NCI-H446 (cell line): ENCODE data around the gene PCNX3.

ENCODE experiments used
- DNase-seq, 2 experiments: peaks; one replicate each; lab custom pipeline; 2025; lab: John Stamatoyannopoulos, UW

Gene PCNX3

GRCh38 chr11:65615229-65615949 is at the start of gene PCNX3:
Gene PCNX3 (plus strand): TSS chr11:65615776. CDS start chr11:65616312, 536 bp downstream.
- peak; percentile 100 for DNase-seq

DNA sequence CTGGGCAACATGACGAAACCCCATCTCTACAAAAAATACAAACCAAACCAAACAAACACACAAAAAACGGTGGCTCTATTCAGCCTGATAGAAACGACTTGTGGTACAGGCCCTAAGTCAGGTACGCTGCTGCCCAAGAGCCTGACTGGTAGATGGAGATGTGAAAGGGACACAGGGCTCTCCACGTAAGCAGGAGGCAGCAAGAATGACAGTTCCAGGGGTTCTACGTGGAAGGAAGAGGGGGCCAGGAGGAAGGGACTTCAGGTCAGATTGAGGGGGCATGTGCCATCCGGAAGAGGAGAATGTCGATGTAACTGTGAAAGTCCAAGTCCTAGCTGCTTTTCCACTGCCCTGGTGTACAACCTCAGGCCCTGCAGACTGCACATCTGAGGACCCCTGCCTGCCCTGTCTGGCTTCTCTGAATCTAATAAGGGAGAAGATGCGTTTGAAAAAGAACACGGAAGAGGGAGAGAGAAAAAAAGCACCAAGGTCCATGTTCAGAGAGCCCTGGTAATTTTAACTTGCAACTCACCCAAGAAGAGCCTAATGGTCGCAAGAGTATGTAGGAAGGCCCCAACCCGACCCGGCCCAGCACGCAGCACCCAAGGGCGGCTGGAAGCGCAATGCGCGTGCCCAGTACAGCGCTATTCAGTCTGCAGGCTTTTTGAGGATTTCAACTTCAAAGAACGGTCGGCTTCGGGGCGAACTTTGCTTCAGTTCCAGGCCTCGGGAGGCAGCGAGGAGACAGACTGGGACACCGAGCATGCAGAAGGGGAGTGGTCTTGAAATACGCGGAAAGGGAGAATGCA is 46.2 kb upstream of the PCNX3 start:
- no peak for DNase-seq

- DNase-seq, result peak; percentile 97 to 99
Measured at GRCh38 chr11:65569973-65570918, 45.3 kb upstream of the PCNX3 start, which contains the start of gene ZNRD2. Gene ZNRD2 (plus strand): TSS chr11:65570477. CDS start chr11:65570492, 15 bp downstream.

DNA sequence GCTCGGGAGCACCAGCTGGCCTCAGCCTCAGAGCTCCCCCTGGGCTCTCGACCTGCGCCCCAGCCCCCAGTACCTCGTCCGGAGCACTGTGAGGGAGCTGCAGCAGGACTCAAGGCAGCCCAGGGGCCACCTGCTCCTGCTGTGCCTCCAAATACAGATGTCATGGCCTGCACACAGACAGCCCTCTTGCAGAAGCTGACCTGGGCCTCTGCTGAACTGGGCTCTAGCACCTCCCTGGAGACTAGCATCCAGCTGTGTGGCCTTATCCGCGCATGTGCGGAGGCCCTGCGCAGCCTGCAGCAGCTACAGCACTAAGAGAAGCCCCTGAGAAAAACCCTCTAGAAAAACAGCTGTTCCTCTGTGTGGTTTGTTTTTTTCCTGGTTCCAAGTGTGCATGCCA is 44.2 kb upstream of the PCNX3 start:
- DNase-seq, result no peak

DNA sequence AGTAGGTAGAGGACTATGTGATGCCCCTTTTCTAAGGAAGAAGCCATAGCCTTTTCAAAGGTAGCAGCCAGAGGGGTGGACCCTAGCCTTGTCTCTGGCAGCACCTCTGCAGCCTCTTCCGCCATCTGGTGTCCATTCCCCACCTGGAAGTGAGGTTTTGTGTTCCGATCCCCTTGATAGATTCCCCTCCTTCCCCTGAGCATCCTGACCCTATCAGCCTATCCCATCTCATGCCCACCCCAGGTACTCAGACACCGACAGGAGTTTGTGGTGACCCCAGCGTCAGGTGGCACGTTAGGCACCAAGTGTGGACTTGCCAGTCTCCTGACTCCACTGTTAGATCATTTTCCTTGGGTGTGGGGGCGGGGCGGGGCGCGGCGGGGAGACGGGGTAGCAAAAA is 43.6 kb upstream of the PCNX3 start:
- DNase-seq, result peak in 1 of 2 experiments; percentile 36

DNA sequence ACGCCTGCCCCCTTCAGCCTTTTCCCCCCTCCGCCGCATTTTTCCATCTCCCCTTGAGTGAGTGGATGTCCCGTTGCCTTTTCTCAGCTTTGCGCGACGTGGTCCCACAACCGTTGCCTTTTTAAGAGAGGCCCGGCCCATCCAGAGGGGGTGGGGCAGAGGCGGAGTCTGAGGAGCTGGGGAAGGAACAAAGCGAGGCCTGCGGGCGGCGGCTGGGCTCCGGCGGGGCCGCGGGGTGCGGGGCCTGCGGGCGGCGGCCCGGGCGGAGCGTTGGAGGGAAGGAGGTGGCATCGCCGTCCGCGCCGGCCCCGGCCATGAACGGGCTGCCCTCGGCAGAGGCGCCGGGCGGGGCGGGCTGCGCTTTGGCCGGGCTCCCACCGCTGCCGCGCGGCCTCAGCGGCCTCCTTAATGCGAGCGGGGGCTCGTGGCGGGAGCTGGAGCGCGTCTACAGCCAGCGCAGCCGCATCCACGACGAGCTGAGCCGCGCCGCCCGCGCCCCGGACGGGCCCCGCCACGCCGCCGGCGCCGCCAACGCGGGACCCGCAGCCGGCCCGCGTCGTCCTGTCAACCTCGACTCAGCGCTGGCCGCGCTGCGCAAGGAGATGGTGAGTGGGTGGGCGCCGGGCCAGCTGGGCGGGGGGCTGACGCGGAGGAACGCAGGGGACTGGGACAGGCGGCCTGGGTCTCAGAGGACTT is 43.1 kb upstream of the PCNX3 start, which contains the start of gene FAM89B:
Gene FAM89B, plus strand, starts transcription at position 183 of the 696 bp plus-strand sequence. Its CDS starts 132 bp downstream, at position 315.
- DNase-seq, result peak; percentile 81 to 84

GRCh38 chr11:65573391-65574079 is 42.0 kb upstream of the PCNX3 start:
- DNase-seq, result peak in 1 of 2 experiments; percentile 37

DNA sequence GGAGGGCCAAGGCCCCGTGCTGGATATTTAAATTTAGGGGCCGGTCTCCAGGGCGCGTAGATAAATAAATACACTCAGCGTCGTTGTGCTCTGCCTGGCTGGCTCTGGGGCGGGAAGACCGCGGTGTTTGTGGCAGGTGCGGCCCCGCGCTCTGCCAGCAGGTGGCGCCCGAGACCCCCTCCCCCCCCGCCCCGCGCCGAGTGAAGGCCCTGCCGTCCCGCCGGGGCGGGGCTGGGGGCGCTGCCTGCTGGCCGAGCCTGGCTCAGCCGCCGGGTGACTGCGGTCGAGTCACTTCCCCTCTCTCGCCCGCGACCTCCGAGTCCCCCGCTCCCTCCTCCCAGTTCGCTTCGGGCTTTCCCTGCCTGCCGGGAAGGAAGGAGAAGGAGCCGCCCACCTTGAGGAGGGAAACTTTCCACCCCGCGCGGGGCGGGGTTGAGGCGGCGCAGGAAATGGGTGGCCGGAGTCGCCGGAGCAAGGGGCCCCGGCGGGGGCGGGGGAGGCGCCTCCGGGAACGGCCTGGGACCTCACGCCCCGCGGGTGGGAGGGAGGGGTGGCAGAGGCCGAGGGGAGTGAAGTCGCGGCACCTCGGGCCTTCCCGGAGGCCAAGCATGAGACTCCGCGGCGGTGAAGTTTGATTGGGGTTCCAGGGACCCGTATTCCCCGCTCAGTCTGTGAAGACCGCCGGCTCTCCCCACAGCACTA is 41.3 kb upstream of the PCNX3 start:
- peak in 1 of 2 experiments; percentile 79 for DNase-seq

DNA sequence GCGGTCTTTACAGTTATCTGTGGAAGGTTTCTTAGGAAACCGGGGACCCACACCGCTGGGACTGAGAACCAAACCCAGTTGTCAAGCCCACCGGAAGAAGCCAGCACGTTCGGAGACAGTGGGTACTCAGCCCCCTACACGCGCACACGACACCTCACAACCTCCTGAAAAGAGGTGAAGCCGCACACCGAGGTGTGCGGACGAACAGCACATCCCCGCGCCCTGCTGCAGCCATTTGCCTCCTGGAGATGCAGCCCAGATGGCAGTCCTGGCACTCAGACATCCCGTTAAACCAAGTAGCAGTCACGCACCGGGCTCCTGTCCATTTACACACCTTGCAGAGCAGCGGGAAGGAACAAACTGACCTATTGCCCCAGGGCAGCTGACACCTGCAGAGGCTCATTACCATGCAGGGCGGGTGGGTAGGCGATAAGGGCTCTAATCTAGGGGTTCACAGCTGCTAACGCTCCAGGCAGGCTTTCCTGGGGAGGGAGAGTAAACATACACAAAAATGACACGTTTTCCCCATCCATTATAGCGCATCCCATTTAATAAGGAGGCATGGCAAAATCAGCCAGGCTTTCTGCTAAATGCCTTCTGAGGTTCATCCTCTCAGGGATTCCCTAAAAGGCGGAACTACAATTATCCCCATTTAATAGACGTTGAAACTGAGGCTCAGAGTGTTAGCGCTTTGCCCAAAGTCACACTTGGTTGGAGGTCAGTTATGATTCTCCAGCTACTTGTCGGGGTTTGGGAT is 40.6 kb upstream of the PCNX3 start:
- DNase-seq, result no peak

GRCh38 chr11:65575568-65576231 is 39.9 kb upstream of the PCNX3 start, which contains the start of gene EHBP1L1:
Gene EHBP1L1 (plus strand): TSS chr11:65576053. CDS start chr11:65576303, 250 bp downstream.
- DNase-seq, result no peak

DNA sequence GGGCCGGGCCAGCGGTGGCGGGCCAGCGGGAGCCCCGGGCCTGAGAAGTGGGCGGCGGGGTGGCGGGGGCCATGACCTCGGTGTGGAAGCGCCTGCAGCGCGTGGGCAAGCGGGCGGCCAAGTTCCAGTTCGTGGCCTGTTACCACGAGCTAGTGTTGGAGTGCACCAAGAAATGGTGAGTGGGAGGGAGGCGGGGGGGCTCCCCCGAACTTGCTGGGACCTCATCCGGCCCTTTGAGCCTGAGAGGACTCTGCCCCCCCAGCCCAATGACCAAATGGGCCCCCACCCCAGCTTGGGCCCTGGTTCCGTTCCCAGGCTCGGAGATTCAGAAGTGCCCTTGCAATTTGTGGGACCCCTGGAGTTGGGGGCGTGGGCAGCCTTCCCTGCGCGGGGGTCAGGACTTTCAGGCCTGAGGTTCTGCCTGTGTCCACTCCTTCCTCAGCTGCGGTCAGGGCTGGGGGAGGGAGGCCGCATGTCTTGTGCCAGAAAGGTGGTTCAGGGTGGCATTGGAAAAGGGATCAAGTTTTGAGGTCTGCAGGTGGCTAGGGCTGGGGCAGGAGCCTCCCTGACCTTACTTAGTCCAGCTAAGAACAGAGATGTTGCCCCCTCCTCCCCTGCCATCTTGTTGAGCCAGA is 39.2 kb upstream of the PCNX3 start:
- DNase-seq, result no peak

GRCh38 chr11:65576867-65577755 is 38.5 kb upstream of the PCNX3 start:
- peak in 1 of 2 experiments; percentile 43 for DNase-seq

GRCh38 chr11:65577756-65578109 is 37.8 kb upstream of the PCNX3 start:
- no peak for DNase-seq

DNA sequence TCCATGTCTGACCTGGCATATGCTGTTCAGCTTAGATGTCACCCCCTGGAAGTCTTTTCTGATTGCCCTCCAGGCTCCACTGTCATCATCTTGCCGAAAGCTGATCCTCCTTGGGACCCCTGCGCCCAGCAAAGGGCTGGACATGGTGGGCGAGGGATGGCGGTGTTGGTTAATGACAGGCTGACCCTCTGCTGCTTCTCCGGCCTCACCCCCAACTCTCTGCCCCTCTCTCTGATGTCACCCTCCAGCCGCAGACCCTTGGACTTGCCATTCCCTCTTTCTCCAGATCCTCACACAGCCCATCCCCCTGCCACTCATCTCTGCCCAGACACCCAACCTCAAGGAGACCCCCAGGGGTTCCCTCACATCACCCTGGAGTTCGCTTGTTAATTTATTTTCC is 37.4 kb upstream of the PCNX3 start:
- no peak for DNase-seq

- no peak for DNase-seq
Measured at GRCh38 chr11:65578667-65579066, 36.9 kb upstream of the PCNX3 start.

DNA sequence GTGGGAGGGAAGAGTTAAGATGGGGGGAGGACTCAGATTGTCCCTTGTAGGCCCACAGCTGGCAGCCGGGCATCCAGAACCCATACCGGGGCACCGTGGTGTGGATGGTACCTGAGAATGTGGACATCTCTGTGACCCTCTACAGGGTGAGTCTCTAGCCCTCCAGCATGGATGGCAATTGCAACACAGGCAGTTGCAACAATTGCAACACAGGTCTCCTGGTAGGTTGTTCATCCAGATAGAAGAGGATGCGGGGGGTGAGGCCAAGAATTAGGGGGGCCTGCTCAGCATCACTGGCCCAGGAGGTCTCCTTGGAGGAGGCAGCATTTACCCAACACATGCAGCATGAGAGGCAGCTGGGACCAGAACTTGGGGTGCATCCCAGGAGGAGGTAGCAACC is 36.3 kb upstream of the PCNX3 start:
- DNase-seq, result no peak
